ENCODE results near the gene OR4S2. TPM values are rescaled to one million over a fixed set of nuclear protein-coding genes. Genes with fewer than 3 reads are reported as not detected.

Gene OR4S2
- total RNA-seq, 2 experiments from 2014 or later = not detected

DNA sequence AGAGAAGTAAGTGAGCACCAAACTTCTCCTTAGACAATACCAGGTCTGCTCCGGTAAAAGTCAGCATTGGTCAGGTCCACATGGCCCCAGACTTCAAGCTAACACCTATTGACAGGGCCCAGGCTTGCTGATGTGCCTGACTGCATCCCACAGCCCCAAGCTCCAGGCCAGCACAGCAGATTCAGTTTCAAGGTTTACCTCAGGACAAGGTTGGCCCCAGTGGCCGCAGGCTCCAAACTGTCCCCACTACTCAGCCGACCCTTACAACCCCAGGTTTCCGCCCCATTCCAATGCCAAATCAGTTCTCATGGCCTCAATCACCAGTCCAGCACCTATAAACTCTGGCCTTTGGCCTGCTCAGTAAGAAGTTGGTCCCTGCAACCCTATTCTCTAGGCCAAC lies 53.3 kb downstream of the OR4S2 start:
- ChIA-PET CTCF (no interaction called here), POLR2A (interaction anchor here (0.6 kb wide), 1 partner anchor 1957 kb away, joined by 4 read pairs; no protein-coding TSS in a partner anchor)
- Mint-ChIP-seq H3K4me1 (ENCODE audit: low read depth) (no peaks in the 10 kb centered on the region), H3K9me3 (ENCODE audit: insufficient read depth) (peaks cover 11% of the 10 kb centered on the region), H3K4me3 (no peak overlapping the region), H3K27ac (no peak overlapping the region), H3K27me3 (ENCODE audit: low read depth) (no peaks in the 10 kb centered on the region), H3K36me3 (ENCODE audit: low read depth) (no peaks in the 10 kb centered on the region)
- DNase-seq (no peak), ATAC-seq (no peak)

Other genes with a start within 250 kb of the OR4S2 start
- not detected for gene OR4C15, start 93.9 kb upstream of the OR4S2 start, total RNA-seq
- not detected for gene OR4C16, start 76.2 kb upstream of the OR4S2 start, total RNA-seq
- gene OR4C11, start 40.7 kb upstream of the OR4S2 start, total RNA-seq = not detected
- gene OR4P4, start 13.2 kb upstream of the OR4S2 start, total RNA-seq = not detected
- not detected for gene OR4C6, start 13.9 kb downstream of the OR4S2 start, total RNA-seq
- gene OR5D13, start 125.1 kb downstream of the OR4S2 start, total RNA-seq = not detected
- not detected for gene OR5D14, start 147.2 kb downstream of the OR4S2 start, total RNA-seq
- gene OR5L1, start 163.0 kb downstream of the OR4S2 start, total RNA-seq = not detected
- not detected for gene OR5D18, start 171.3 kb downstream of the OR4S2 start, total RNA-seq
- not detected for gene OR5L2, start 178.9 kb downstream of the OR4S2 start, total RNA-seq
- not detected for gene OR5D16, start 190.4 kb downstream of the OR4S2 start, total RNA-seq
- not detected for gene TRIM51, start 235.0 kb downstream of the OR4S2 start, total RNA-seq

All from activated CD8-positive, alpha-beta T cell treated with anti-CD3 and anti-CD28 coated beads, Interleukin-2, amount 10 ng/mL, durations not matched to agents 7 days and 5 days (primary cell).